ENCODE results near the gene GALNT1. TPM values are rescaled to one million over a fixed set of nuclear protein-coding genes. Genes with fewer than 3 reads are reported as not detected.
A peak's percentile ranks its signal among the peaks of the same experiment; 100 is the strongest.

GALNT1 gene
- total RNA-seq, 4 donors from 2014 or later = 46.2 to 96.5 (median 62.6) TPM

DNA sequence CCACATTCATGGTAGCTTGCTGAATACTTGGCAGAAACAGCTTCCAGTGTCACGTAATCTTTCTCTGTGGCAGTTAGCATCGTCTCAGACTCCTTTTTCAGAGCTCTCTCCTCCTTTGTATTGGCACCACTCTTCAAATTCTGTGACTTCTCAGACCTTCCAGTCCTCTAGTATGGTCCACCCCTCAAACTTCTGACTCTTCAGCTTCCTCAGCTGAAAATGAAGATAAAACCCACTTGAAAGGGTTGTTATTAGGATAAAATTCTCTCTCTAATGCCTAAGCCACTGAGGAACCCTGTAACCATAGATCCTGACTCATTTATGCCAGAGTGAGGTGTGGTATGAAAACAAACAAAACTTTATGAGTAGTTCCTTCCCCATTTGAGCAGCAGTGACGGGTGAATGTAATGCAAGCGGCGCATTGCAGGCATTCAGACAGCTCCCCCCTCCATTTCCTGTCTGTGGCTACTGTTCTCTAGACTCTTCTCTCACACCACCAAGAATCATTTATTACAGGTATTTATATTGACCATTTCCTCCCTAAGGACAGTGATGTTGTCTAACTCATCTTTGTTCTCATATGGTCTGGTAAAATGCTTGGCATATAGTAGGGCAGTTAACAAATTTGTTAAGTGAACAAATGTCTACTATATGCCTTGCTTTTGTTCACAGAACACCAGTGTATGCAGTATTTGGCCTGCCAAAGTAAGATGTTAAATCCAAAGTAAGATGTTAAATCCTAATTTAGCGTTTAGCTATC, 35.3 kb downstream of the GALNT1 start:
- no peak for TF ChIP-seq EP300 (IDR thresholded peaks at IDR 0.05)
- TF ChIP-seq POLR2A (IDR thresholded peaks at IDR 0.05) = no peak
- TF ChIP-seq, protein P1, sequence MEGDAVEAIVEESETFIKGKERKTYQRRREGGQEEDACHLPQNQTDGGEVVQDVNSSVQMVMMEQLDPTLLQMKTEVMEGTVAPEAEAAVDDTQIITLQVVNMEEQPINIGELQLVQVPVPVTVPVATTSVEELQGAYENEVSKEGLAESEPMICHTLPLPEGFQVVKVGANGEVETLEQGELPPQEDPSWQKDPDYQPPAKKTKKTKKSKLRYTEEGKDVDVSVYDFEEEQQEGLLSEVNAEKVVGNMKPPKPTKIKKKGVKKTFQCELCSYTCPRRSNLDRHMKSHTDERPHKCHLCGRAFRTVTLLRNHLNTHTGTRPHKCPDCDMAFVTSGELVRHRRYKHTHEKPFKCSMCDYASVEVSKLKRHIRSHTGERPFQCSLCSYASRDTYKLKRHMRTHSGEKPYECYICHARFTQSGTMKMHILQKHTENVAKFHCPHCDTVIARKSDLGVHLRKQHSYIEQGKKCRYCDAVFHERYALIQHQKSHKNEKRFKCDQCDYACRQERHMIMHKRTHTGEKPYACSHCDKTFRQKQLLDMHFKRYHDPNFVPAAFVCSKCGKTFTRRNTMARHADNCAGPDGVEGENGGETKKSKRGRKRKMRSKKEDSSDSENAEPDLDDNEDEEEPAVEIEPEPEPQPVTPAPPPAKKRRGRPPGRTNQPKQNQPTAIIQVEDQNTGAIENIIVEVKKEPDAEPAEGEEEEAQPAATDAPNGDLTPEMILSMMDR (IDR thresholded peaks at IDR 0.05) = no peak
- no peak for TF ChIP-seq POLR2AphosphoS5 (IDR thresholded peaks at IDR 0.05)
- no peak for DNase-seq (ENCODE audit: low spot score in 2 of 2)
- Histone ChIP-seq H3K27me3 (no peaks in the 10 kb centered on the region), H3K4me3 (no peak overlapping the region), H3K36me3 (no peaks in the 10 kb centered on the region), H3K4me1 (peaks cover 42% of the 10 kb centered on the region), H3K27ac (peak overlapping the region; percentile 47), H3K9me3 (no peaks in the 10 kb centered on the region)
- WGBS = 70% methylated on average over 6 of the region's 6 CpGs

DNA sequence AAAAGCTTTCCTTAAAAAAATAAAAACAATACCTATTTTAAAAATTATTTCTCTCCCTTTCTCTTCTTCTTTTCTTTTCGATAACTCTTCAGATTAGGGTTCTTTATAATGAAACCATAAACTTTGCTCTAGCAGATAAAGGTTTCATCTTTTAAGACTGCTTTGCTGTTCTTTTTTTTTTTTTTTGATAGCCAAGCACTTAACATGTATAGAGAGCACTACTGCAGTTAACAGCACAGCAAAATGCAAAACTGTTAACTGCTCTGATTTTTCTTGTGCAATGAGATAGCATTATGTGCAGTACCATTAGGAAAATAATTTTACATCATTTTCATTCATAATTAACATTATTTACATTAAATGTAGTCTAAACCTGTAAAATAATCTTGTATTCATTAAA, 36.3 kb downstream of the GALNT1 start:
- Histone ChIP-seq H3K36me3 (no peaks in the 10 kb centered on the region), H3K9me3 (no peaks in the 10 kb centered on the region), H3K4me3 (no peak overlapping the region), H3K4me1 (peaks cover 42% of the 10 kb centered on the region), H3K27me3 (no peaks in the 10 kb centered on the region), H3K27ac (no peak overlapping the region)
- no peak for DNase-seq (ENCODE audit: low spot score in 2 of 2)
- 83% methylated on average over 1 of the region's 1 CpG for WGBS
- no peak for TF ChIP-seq POLR2A (IDR thresholded peaks at IDR 0.05)

DNA sequence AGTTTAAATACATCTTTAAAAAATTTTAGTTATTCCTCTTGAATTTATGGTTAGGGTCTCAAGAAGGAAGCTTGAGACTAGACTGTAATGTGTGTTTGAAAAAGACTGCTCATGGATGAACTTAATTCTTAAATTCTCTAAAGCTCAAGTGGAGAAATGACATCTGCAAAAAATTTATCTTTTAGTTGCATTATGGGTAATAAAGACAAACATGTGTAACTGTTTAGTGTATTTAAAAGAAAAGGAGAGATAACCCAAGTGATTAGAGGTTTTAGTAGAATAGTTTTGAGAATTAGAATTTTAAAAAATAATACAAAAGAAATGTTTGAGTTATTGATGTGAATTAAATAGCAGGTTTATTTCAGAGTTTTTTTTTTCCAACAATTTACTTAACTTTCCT, 36.7 kb downstream of the GALNT1 start:
- Histone ChIP-seq H3K27ac (no peak overlapping the region), H3K27me3 (no peaks in the 10 kb centered on the region), H3K4me3 (no peak overlapping the region), H3K9me3 (no peaks in the 10 kb centered on the region), H3K36me3 (no peaks in the 10 kb centered on the region), H3K4me1 (peaks cover 42% of the 10 kb centered on the region)
- DNase-seq (ENCODE audit: low spot score in 2 of 2) = no peak
- no peak for TF ChIP-seq POLR2AphosphoS5 (IDR thresholded peaks at IDR 0.05)
- no peak for TF ChIP-seq EP300 (IDR thresholded peaks at IDR 0.05)
- no peak for TF ChIP-seq POLR2A (IDR thresholded peaks at IDR 0.05)
- TF ChIP-seq, protein P1 (IDR thresholded peaks at IDR 0.05) = no peak

DNA sequence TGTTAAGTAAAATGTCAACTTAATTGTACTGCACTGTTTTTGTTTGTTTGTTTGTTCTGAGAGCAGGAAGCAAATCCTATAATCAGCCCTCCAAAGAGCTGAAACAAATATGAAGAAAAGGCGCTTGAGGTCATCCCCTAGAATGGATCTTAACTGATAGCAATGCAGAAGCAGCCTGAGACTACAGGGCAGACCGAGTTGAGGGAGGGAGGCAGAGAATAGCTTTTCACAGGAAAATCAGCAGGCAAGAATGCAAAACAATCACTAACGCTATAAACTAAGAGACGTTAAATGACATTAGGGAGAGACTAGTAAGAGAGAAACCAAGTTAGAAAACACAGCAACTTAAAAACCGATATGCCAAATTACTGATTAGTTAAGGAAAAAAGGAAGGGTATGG, 37.2 kb downstream of the GALNT1 start:
- Histone ChIP-seq H3K27ac (peak overlapping the region; percentile 1), H3K4me3 (no peak overlapping the region), H3K36me3 (no peaks in the 10 kb centered on the region), H3K27me3 (no peaks in the 10 kb centered on the region), H3K4me1 (peaks cover 42% of the 10 kb centered on the region), H3K9me3 (no peaks in the 10 kb centered on the region)
- 56% methylated on average over 5 of the region's 5 CpGs for WGBS
- no peak for DNase-seq (ENCODE audit: low spot score in 2 of 2)
- TF ChIP-seq, protein P1 (IDR thresholded peaks at IDR 0.05) = no peak
- TF ChIP-seq EP300 (IDR thresholded peaks at IDR 0.05) = no peak
- TF ChIP-seq POLR2A (IDR thresholded peaks at IDR 0.05) = no peak
- TF ChIP-seq POLR2AphosphoS5 (IDR thresholded peaks at IDR 0.05) = no peak

DNA sequence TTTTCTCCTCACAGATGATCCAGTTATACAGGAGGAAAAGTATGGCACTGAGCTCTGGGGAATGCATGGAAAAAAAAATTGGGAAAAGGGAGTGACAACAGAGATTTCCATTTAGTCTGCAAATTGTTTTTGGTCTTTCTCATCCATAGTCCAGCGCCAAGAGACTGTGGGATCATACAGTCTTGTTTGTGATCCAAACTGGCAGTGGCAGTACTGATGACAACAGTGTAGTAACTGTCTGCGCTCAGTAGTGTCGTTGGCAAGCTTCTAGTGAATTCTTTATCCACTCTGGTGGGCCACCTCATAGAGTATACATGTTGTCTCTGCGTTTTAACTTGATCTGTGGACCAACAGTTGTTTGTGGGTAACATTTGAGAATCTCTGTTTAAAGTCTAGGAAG, 37.9 kb downstream of the GALNT1 start:
- Histone ChIP-seq H3K36me3 (no peaks in the 10 kb centered on the region), H3K4me1 (peaks cover 42% of the 10 kb centered on the region), H3K4me3 (no peak overlapping the region), H3K9me3 (no peaks in the 10 kb centered on the region), H3K27me3 (no peaks in the 10 kb centered on the region), H3K27ac (peak overlapping the region; percentile 40)
- DNase-seq (ENCODE audit: low spot score in 2 of 2) = no peak
- 45% methylated on average over 4 of the region's 4 CpGs for WGBS
- TF ChIP-seq POLR2AphosphoS5 (IDR thresholded peaks at IDR 0.05) = no peak
- TF ChIP-seq EP300 (IDR thresholded peaks at IDR 0.05) = no peak
- TF ChIP-seq, protein P1 (IDR thresholded peaks at IDR 0.05) = no peak
- no peak for TF ChIP-seq POLR2A (IDR thresholded peaks at IDR 0.05)
